NCI-H446 (cell line): Measurements from ENCODE around the gene TMEM132D.
A peak's percentile ranks its signal among the peaks of the same experiment; 100 is the strongest.

ENCODE experiments used
- DNase-seq, 2 experiments: peaks; one replicate each; lab custom pipeline; 2025; lab: John Stamatoyannopoulos, UW

TMEM132D gene

GRCh38 chr12:129179941-129180553 is 723.8 kb downstream of the TMEM132D start:
- DNase-seq, result no peak

DNA sequence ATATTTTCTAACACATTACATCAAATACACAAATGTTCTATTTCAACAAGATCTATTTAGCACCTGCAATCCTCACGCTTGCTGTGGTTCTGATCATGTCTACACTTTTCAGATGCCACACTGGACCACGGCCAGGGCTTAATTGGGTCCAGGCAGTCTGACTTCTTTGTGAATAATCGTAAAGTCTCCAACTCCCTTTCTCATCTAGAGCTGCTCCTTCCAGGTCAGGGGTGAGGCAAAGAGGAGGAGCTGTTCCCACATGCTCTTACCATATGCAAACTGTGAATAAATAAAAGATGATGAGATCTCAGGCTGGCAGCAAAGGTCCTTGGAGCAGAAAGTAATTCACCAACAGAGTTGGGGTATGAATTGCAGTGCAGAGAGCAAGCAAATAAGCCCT is 733.9 kb downstream of the TMEM132D start:
- DNase-seq, result no peak

- DNase-seq, result no peak
Observed at GRCh38 chr12:129163861-129164260, 740.0 kb downstream of the TMEM132D start.

DNA sequence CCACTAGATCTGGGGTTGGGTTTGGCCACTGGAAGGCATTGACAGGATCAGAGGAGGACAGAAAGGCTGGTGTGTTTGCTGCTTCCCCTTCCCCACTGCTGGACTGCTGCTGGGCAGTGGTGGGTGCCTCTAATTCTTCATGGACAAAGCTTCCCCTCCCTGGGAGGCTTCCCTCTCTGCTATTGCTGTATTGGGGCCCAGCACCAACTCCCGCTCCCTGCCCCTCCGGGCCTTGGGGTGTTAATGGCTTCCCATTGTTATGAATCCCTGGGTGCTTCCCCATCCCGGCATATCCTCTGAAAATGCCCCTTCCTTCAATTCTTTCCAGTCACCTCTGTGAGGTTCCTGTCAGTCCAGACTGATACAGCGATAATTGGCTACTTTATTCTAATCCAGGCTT is 740.4 kb downstream of the TMEM132D start:
- no peak for DNase-seq

GRCh38 chr12:129162805-129163204 is 741.0 kb downstream of the TMEM132D start:
- no peak for DNase-seq

DNA sequence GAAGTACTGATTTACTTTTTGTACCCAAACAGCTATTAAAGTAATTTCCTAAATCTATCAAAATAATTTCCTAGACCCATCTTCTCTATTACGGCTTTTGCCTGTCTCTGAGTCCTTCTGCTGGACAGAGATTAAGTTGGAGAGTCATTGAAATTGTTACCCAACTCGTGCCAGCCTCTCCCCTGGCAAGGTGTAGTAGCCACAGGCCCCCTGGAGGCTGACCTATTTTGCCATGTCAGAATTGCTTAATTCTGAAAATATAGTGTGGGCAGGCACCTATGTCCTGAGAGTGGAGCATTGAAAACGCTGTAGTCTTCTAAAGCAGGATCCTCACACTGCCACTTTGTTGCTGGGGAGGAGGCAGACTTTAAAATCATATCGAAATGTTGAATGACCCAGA is 742.3 kb downstream of the TMEM132D start:
- DNase-seq, result no peak

DNA sequence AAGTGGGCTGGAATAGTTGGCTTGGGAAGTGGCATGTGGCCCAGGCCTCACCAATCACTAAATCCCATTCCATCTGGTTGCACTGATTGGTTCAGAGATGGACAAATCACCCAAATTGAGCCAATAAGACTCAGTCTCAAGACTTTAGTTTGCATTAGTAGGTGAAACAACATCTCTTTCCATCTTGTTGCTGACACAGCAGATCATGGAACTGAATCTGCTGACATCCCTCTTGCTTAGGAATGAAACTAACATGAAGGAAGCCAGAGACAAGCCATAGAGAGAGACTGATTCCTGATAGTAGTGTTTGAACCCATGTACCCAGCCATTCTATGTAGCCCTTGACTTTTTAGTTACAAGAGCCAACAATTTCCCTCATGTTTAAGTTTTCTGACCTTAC is 743.5 kb downstream of the TMEM132D start:
- DNase-seq, result no peak

DNA sequence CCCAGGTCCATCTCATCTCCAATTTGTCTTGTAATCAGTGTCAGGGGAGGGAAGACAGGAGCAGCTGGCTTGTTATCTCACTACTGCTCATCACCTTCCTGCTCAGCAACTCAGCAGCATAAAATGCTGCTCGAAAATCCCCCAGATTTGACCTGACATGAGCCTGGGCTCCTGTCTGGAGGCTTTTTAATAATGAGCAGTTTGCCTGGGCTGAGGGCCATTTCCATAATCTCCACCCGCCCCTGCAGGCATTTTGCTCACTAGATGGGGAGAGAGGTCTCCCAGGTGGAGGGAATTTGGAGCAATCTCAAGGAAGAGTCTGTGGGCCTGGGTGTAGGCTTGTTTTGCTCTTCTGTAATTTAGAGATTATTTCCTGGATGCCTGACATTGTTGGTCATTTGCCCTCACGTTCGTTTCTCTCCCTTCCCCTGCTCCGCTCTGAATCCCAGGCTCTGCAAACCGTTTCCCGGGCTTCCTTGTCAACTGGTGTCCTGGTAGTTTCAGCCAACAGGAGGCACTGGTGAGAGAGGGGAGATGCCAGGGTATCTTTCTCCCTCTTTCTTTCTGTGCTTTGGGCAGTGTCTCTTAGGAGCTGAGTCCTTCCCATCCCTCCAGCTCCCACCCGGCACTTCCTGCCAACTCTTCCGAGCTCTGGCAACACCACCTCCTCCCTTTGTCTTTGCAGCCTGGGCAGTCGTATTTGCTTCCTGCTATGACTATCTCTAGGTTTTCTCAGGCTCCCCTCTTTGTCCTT is 751.3 kb downstream of the TMEM132D start:
- DNase-seq, result no peak

DNA sequence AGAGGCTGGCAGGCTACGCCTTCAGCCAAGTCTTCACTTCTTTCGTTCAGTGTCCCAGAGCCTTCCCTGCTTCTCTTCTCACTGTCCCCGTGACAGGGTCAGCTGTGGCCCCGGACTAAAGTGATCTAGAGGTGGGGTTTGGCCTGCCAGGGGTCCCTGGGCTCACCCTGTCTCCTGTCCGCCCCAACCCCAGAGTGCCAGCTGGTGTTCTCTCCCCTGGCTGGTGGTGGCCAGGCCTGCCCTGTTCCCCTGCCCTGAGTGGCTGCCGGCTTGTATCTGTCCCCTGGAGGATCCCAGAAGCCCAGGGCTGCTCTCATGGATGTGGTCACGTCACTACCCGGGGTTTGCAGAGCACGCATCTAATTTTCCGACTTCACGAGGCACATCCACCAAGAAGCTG is 753.1 kb downstream of the TMEM132D start:
- DNase-seq, result no peak

- DNase-seq, result peak in 1 of 2 experiments; percentile 21
Observed at GRCh38 chr12:129145381-129145780, 758.4 kb downstream of the TMEM132D start.

GRCh38 chr12:129138776-129139175 is 765.0 kb downstream of the TMEM132D start:
- no peak for DNase-seq

DNA sequence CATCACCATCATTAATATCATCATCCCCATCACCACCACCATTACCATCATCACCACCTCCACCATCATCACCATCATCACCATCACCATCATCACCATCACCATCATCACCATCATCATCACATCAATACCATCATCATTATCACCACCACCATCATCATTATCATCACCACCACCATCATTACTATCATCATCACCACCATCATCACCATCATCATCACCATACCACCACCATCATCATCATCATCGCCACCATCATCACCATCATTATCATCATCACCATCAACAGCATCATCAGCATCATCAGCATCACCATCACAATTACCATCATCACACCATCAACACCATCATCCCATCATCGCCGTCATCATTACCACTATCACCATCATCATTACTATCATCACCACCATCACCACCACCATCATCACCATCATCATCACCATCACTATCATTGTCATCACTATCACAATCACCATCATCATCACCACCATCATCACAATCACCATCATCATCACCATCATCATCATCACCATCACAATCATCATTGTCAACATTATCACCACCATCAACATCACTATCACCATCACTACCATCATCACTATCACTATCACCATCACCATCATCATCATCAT is 767.0 kb downstream of the TMEM132D start:
- DNase-seq, result no peak

GRCh38 chr12:129127771-129128170 is 776.1 kb downstream of the TMEM132D start:
- DNase-seq, result no peak

DNA sequence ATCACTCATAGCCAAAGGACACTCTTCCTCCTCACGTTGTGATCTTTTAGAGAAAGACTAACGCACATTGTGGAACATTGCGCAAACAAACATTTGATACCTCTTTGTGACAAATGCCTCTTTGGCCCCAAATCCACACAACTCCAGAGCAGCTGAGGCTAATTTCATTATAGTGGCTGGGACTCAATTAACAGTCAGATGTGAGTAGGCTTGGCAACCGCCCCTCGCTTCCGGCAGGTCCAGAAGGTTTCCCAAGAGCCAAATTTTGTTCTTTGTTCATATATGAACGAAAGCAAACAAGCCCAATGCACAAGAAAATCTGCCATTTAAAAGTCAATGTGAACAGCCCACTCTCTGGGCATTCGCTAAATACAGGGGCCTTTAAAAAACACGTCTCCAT is 776.6 kb downstream of the TMEM132D start:
- no peak for DNase-seq

GRCh38 chr12:129119537-129119936 is 784.3 kb downstream of the TMEM132D start:
- DNase-seq, result no peak

- no peak for DNase-seq
Observed at GRCh38 chr12:129115558-129115957, 788.3 kb downstream of the TMEM132D start.

DNA sequence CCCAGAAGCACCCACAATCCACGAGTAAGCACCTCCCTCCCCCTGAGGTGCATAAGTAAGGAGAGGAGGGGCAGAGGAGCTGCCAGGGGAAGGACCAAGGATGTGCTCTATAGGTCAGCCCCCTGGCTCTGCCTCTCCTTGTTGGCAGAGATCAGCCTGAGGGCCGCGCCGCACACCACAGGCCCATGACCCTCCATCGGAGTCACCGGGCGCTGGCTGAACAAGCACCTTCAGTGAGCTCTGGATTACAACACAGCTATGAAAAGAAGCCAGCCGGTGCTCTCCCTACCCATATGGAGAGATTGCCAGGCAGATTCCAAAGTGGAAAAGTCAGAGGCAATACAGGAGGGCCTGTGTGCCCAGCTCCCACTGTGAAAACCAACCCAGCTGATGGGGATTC is 793.2 kb downstream of the TMEM132D start:
- DNase-seq, result no peak

- no peak for DNase-seq
Observed at GRCh38 chr12:129109174-129110001, 794.4 kb downstream of the TMEM132D start.

DNA sequence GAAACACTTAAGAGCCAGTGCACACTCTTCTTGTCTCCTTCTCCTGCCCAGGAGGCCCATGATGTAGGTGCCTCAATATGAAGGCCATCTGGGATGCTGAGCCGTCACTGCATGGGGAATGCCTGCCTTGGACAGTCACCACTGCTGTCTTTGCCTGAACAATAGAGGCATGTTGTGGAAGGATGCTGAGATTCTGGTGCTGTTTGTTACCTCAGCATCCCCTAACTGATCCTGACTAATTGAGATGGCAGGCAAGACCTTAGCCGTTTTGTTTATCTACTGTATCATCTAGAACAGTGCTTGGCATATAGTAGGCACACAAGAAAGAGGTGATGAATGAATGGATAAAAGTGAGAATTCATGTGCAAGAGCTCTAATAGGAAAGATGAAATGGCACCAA is 797.1 kb downstream of the TMEM132D start:
- no peak for DNase-seq

GRCh38 chr12:129103231-129103630 is 800.6 kb downstream of the TMEM132D start:
- DNase-seq, result no peak

GRCh38 chr12:129102233-129102632 is 801.6 kb downstream of the TMEM132D start:
- no peak for DNase-seq

DNA sequence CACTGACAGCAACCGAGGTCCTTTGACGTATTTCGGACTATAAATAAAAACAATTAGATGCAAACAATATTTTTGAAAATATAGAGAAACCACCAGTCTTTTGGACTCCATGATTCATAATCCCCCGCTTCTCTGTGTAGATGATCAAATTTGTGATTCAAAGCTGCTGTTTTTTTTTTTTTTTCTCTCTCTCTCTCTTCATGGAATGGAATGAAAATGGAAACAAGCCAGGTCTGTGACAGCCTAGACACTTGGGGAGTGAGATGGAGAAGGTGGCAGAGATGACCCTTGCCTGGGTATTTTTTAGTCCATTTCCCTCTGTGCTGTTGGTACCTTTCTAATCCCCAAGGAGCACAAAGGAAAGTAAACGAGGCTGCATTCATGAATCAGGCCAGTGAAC is 802.0 kb downstream of the TMEM132D start:
- DNase-seq, result no peak
